Measurements from ENCODE around the gene MYRIP. TPM values are rescaled to one million over a fixed set of nuclear protein-coding genes. Genes with fewer than 3 reads are reported as not detected.

MYRIP gene
- polyA plus RNA-seq, 10 donors: 0.83 to 1.5 (median 1.1) TPM

DNA sequence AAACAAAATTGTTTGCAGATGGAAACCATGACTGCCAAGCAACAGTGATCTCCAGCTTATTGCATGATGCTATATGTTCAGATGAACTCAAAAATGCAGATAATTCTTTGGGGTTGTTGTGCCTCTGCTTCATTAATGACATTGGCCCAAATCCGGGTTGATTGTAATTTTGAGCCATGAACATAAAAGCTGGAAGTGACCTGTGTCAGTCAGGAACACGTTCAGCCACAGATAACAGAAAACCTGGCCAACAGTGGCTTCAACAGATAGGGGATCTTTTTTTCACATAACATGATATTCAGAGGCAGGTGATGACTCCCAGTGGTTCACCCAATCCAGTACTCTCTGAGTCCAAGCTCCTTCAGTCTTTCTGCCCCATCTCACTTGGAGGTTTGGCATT, 423.2 kb downstream of the MYRIP start:
- no peak for DNase-seq

DNA sequence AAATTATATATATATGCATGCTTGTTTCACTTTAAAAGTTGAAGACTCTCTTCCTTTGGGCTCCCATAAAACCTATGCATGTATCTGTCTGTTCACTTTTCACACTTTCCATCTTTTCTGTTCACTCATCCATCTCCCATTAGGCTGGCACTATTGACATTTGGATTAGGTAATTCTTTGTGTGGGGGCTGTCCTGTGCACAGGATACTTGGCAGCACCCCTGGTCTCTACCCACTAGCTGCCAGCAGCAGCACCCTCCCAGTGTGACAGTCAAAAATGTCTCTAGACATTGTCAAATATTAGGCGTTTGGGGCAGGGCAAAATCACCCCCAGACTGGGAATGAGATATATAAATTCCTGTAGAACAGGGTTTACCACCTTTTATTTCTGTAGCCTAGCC, 427.8 kb downstream of the MYRIP start:
- no peak for DNase-seq

DNA sequence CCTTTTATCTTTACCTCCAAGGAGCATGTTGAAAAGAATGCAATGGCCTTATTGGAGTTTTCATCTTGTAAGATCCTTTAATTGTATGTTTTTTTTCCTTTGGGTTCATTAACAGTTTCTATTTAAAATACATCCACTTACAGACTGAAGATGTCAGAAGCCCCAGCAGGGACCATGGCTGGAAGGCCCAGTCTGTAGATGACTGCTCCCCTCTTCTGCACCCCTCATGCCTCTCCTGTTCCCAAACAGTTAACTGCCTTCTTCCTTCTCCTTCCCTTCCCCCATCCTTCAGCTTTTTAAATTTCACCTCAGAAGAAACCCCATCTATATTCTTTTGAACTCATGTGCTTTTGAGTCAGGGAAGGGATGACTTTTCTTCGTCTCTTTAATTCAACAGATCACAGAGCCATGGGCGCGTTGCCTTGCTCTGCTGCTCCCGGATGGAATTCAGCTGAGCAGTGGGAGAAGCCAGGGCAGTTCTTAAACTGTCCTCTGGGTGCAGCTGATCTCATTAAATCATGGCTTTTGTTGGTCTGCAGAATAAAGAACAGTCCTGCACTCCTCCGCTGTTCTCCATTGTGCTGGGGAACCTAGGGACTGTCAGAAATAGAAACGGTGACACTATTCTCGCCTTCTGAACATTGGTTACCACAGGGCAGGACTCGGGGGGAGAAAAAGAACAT, 428.6 kb downstream of the MYRIP start:
- DNase-seq: peak in 1 of 3 donors; percentile 15

GRCh38 chr3:40240921-40241320, 431.5 kb downstream of the MYRIP start:
- DNase-seq: no peak

- no peak for DNase-seq
Observed at GRCh38 chr3:40242216-40242615, 432.8 kb downstream of the MYRIP start.

DNA sequence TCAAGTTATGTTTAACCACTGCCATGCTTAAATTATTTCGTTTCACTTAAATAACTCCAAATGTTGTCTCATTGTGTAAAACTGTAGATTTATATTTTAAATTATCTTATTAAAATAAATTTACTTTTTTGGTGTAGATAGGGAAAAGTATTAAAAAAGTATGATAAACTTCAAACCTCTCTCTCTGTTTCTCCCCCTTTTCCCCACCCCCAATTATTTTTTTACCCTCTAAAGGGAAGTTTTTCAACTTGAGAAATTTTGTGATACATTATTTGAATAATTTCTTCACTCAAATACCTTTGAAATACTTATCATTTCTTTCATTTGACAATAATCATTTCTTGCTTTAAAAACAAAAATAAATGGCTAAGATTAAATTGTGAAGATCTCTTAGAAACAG, 433.2 kb downstream of the MYRIP start:
- DNase-seq: no peak

- no peak for DNase-seq
Observed at GRCh38 chr3:40243056-40243455, 433.6 kb downstream of the MYRIP start.

DNA sequence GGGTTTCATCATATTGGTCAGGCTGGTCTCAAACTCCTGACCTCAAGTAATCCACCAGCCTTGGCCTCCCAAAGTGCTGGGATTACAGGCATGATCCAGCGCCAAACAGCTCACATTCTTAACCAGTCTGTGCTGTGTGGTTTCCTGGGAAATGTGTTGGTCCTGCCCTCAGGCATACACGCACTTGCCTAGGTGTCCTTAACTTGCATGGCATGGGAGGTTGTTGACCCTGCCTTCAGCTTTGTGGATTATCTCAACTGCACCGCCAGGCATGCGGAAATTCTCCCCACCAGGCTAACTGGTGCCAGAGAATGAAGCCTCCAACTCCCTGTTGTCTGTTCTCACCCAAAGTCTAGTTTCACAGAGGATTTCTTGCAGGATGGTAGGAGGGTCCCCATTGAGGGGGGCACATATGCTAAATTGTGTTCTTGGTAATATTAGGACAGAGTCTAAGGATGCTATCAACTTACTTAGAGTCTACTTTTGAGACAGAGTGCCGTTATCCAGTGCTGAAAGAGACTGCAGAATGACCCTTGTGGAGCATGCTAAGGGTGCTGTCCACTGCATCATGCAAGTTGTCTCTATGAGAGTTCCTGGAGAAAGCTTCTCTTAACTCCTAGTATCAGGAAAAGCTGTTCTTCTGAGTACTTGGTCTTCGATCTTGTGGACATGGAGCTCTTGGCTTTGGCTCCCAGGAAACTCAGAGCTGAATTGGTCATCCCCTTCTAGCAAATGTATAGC, 438.5 kb downstream of the MYRIP start:
- DNase-seq: no peak

- DNase-seq: no peak
Observed at GRCh38 chr3:40248591-40248990, 439.2 kb downstream of the MYRIP start.

- DNase-seq: no peak
Observed at GRCh38 chr3:40249168-40249567, 439.8 kb downstream of the MYRIP start.

DNA sequence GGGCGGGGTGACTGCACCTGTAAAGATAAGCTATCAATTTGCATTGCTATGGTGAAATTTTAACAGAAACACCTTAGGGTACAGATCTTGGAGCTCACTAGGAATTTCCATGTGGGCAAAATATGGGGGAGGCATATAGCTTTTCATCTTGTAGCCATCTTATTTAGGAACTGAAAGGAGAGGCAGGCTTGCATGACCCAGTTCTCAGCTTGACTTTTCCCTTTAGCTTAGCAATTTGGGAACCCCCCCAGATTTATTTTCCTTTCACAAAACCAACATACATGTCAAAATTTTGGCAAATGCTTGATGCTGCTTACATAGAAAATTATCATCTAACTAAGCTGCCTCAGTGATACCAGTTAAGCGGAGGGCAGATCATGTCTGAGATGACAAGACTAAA, 445.1 kb downstream of the MYRIP start:
- no peak for DNase-seq

- DNase-seq: no peak
Observed at GRCh38 chr3:40254891-40255290, 445.5 kb downstream of the MYRIP start.

DNA sequence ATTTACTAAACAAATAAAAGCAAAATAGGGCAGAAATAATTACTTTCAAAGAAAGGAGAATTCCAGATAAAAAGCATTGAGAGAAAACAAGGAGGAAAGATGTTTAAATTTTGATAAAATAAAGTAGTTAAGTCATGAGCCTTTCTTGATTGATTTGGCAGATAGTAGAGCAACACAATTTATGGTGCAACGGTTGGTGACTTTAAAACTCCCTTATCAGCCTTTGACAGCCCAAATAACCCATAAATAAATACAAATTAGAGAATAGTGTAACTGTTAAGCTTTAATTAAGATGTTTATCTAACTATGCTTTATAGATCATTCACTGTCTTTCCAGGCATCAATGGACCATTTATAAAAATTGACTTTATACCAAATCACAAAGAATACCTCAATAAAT, 446.1 kb downstream of the MYRIP start:
- DNase-seq: no peak

DNA sequence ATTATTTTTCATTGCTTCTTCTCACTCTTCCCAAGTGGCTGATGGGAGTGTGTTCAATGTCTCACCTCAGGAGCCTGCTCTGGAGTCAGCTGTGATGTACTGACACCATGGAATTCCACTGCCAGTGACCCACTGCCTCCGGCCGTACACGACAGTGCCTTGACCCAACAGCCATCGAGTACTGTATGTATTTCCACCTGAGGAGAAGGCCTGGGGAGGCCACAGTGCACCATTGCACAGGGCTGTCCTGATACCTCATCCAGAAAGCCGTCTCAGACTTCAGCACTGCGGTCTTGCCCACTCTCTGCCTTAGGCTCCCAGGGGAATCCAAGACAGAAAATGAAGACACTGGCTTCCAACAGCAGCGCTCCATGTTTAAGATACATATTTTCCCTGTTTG, 448.7 kb downstream of the MYRIP start:
- DNase-seq: no peak

DNA sequence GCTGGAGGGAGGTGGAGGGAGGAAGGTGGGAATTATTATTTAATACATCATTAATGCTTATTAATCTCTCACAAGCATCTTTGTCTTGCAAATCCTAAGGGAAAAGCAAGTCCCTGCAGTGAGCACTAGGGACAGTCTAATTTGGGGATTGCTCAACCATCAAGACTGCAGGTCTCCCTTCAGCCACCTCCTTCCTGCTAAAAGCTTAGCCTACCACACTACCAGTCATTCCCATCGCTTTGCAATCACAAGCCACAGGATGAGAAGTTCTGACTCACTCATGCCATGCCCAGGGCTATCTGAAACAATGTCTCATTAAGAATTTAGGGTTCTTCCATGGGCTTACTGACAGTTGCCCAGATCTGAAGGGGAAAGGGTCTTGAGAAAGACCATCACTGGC, 449.1 kb downstream of the MYRIP start:
- DNase-seq: no peak

DNA sequence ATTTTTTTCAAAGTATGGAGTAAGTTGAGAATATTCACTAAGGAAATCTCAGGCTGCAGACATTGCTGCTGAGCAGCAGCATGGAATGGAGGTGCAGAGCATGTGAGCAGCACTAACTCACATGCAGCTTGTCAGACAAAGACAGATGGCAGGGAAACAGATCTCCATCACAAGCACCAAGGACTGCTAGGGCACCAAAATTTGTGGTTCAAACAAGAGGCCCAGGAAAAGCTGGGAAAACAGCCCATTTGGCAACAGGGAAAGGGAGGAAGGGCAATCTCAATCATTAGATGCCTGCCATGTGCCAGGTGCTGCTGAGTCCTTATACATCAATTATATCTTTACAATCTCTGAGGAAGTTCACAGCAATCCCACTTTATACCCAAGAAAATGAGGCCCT, 452.9 kb downstream of the MYRIP start:
- DNase-seq: no peak

- no peak for DNase-seq
Observed at GRCh38 chr3:40264451-40264850, 455.0 kb downstream of the MYRIP start.

GRCh38 chr3:40265181-40265580, 455.8 kb downstream of the MYRIP start:
- DNase-seq: no peak

DNA sequence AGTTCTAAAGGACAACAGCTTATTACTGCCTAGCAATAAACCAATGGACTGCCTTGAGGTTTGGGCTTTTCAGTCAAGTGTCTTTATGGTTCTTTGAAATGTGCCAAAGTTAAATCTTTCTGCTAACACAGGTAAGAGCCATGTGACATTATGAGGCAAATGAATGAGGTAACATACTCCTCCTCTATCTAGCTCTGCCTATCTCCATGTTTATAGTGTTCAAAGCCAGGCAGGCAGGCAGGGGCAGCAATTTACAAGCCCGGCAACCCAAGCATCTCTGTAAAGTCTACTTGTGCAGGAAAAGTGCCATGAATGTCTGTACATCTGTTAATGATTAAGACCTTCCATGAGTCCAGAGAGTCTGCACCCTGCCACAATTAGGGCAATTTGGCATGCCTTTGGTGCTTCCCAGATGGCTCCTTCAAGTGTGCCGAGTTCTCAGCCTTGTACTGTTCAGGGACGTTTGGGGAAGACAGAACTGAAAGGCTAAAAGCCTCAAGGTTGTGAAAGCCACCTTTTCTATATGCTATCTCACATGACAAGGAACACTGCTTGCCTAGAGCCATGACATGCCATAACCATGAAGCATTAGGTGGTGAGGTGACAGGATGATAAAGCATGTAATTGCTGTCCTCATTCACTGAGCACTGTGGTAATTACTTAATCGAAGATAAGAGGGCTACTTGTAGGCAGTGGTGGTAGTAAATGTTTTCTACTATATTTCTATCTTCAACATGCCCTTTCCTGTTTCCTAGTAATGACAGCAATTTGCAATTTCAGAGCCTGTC, 458.7 kb downstream of the MYRIP start:
- no peak for DNase-seq

DNA sequence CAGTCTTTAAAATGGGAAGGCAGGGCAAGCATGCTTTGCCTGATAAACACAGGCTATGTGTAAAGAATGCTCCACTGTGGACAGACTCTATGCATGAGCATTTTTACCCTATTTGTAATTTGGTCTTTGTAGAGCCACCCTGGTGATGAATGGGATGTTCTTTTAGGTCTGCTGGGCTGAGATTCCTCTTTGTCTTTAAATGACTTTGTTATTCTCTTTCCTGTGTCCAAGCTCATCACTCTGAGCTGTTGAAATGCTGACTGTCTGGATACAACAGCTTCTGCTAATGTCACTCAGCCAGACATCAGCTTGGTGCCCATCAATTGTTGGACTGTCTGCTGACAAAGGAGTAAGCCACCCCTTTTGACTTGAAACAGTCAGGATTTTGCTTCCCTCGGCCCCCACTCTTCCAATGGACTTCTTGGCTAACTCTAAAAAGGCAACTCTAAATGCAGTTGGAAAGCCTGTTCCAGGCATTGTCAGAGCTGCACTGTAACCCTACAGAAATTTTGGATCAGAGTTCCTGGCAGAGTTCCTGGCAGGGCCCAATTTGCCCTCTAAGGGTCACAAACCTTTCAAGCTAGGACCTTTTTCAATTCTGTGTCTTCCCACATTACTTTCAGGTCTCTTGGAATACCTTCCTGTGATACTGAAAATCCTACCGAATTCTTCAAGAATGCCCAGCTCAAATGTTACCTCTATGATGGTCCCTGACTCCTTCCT, 459.6 kb downstream of the MYRIP start:
- no peak for DNase-seq

GRCh38 chr3:40278791-40279190, 469.4 kb downstream of the MYRIP start:
- DNase-seq: no peak

- DNase-seq: no peak
Observed at GRCh38 chr3:40281995-40282394, 472.6 kb downstream of the MYRIP start.

All from muscle of back (tissue), 11 donors.